Measurements from ENCODE around the gene LRP2BP.
"Not testable (repeated sequence)": the region's sequence is repeated elsewhere in the genome, so short reads cannot be mapped to it uniquely, and the experiment has no call there.

LRP2BP gene

GRCh38 chr4:185394568-185395237 is 1.0 kb downstream of the LRP2BP start:
- no peak for DNase-seq

DNA sequence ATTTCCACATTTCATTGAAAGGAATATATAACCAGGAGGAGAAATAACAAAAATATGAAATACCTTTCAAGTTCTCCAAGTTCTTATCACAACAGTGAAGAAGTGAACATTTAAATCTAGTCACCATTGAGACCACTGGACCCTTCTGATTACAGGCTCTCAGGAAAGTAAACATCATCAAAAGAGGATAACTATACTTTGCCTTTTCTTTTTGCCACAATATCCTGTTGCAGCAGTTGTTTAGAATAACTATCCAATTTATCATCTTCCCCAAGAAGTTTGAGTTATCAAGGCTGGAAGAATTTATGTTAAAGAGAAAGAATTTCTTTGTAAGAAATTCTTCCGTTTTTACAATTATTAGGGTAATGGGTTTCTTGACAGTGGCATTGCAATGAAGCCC is 3.6 kb downstream of the LRP2BP start:
- DNase-seq, result no peak

DNA sequence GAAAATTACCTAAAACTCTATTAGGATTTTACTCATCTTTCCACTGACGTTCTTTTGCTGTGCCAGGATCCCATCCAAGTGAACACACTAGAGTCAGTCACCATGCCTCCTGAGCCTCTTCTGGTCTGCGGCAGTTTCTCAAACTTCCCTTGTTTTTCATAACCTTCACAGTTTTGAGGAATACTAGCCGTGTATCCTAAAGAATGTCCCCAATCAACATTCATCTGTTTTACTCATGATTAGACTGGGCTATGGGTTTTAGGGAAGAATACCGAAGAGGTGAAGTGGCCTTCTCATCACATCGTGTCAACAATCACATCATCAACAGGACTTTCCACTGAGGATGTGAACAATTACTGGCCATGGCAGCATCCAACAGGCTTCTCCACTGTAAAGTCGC is 4.8 kb downstream of the LRP2BP start:
- DNase-seq, result no peak

DNA sequence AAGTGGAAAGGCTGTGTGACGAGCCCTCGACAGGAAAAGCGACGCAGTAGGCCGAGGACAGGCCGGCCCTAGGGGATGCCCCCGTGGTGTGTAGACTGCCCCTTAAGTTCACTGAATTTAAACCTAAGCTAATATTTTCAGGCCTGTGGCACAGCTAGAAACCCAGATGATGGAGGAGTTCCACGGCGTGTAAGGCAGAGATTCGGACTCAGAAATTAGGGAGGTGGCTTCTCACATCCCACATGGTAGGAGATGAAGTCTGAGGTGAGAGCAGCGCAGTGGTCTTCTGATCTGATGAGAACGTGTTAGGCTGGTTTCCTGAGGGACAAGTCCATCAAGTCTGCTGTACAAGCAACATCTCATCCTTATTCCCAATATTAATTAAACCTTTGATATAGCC is 7.8 kb downstream of the LRP2BP start:
- no peak for DNase-seq

GRCh38 chr4:185384930-185385331 is 10.8 kb downstream of the LRP2BP start:
- DNase-seq, result no peak

DNA sequence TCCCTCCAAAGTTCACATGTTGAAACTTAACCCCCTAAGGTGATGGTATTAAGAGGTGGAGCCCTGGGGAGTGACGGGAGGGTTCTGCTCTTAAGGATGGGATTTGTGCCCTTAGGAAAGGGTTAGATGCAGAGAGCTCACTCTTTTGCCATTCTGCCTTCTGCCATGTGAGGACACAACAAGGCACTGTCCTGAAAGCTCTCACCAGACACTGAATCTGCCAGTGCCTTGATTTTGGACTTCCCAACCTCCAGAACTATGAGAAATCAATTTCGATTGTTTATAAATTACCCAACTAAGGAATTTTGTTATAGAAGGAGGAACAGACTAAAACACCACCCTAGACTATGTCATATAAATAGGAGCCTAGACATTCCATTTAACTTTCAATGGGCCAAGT is 11.7 kb downstream of the LRP2BP start:
- DNase-seq, result no peak

DNA sequence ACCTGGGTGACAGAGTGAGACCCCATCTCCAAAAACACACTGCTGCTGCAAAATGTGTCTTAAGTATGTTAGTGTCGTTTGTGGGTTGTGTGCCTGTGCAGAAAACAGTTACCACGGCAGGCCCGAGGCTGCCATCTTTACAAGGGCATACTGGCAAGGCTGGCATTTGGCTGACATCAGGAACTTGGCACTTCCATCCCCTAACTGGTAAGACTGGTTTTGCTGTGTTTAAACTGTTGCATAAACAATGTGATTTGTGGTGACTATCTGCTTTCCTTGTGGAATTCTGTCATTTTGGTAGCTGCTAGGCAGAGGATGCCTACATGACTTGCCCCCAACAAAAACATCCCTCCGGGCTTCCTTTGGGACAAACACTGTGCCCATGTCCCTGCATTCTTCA is 12.3 kb downstream of the LRP2BP start:
- no peak for DNase-seq

GRCh38 chr4:185382754-185383153 is 13.0 kb downstream of the LRP2BP start:
- no peak for DNase-seq

GRCh38 chr4:185381288-185382196 is 14.2 kb downstream of the LRP2BP start:
- DNase-seq, result no peak

DNA sequence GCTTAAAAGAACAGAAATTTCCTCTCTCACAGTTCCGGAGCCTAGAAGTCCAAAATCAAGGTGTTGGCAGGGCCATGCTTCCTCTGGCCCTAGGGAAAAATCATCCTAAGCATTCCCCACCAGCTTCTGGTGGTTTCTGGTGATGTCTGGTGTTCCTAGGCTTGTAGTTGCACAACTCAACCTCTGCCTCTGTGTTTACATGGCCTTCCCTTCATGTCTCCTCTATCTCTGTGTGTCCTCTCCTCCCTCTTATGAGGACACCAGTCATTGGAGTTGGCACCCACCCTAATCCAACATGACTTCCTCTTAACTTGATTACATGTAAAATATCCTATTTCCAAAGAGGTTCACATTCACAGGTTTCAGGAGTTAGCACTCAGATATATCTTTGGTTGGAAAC is 15.4 kb downstream of the LRP2BP start:
- DNase-seq, result no peak

DNA sequence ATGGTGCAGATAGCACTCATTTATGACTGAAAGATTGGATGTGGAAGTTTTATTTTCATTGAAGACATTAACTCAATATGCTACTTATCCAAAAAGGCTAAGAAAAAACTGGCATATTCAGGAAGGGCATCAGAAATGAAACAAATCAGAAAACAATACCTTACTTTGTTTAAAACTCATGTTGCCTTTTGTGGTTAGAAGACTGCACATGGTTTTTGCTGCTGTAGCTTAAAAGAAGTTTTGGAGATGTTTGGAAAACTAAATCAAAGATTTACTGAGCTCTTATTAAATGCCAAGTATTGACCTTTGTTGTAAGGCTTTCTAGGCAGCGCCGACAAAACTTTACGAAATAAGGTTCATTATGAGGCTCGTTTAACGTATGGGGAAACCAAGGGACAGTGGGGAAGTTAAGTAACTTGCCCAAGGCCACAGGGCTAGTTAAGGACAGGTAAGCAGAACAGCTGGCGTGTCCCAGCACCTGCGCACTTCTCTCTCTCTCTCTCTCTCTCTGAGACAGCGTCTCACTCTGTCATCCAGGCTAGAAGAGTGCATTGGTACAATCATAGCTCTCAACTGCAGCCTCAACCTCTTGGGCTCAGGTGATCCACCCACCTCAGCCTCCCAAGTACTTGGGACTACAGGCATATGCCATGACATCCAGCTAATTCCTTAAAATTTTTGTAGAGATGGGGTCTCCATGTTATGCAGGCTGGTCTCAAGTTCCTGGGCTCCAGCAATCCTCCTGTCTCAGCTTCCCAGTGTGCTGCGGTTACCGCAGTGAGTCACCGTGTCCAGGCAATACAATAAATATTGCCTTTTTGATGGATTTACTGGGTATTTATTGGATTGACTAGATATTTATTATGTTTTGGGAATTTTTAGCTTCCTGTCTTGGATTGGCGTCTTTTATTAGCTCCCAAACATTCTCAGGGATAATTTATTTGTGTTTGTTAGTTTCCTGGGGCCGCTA is 16.1 kb downstream of the LRP2BP start:
- DNase-seq, result no peak

GRCh38 chr4:185378264-185378663 is 17.5 kb downstream of the LRP2BP start:
- no peak for DNase-seq

GRCh38 chr4:185374573-185374972 is 21.2 kb downstream of the LRP2BP start:
- DNase-seq, result no peak

DNA sequence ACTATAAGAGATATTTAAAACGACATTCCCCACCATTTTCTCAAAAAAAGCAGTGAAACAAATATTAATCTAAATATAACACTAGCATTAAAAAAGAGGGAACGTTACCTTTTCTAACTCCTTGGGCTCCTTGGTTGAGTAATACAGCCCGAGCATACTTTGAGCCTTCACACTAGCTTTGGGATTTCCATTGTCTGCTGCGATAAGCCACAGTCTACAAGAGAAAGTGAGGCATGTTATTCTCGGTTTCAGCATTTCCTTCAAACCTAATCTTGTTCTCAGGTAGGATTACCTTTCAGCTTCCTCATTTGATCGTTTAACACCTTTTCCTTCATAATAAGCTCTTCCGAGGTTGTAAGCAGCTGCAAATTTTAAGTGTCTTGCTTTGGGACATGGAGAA is 21.7 kb downstream of the LRP2BP start:
- no peak for DNase-seq

- no peak for DNase-seq
Measured at GRCh38 chr4:185371702-185372101, 24.0 kb downstream of the LRP2BP start.

GRCh38 chr4:185370268-185370949 is 25.3 kb downstream of the LRP2BP start:
- no peak for DNase-seq

DNA sequence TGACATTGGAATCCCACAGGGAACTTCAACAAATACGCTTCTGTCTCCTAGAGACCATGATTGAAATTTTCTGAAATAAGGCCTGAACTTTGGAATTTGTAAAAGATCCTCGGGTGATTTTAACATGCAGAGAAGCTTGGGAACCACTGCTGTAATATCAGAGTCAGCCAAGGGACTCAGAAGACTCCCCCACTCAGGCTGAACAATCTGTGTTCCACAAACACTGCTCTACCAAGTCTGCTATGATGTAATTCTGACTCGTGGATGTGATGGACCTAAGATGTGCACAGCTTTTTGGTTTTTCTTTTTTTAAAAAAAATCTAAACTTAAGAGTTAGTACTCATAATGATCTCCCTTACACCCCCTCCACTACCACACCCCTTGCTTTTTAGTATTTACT is 26.0 kb downstream of the LRP2BP start:
- no peak for DNase-seq

GRCh38 chr4:185364886-185365285 is 30.8 kb downstream of the LRP2BP start:
- no peak for DNase-seq

DNA sequence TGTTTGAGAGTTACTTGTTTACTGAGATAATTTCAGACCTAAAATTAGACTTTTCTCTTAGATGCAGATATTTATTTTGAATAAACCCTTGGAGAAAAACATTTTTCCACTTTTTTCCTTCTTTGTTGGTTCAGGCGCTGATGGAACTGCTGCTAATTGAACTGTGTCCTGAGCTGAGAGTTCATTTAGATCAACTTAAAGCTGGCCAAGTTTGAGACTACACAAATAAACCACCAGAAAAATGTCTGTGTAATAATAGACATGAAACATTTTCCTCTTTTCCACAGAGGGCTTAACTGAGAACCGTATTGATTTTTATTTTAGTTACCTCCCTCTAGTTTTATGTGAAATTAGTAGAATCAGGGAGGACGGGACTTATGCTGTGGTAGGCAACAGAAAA is 32.5 kb downstream of the LRP2BP start:
- no peak for DNase-seq

- not testable (repeated sequence) for DNase-seq
Measured at GRCh38 chr4:185362570-185362969, 33.2 kb downstream of the LRP2BP start.

GRCh38 chr4:185361872-185362271 is 33.9 kb downstream of the LRP2BP start:
- no peak for DNase-seq

- no peak for DNase-seq
Measured at GRCh38 chr4:185359767-185360446, 35.8 kb downstream of the LRP2BP start.
